Nephron (organoid): ENCODE measurements around the gene LDB1.

Experiments used
- H3K27ac Mint-ChIP-seq, 3 experiments: 2 replicates each; pipeline ENCODE4 v1.8.0; 2020; ENCODE audit warnings: mixed read lengths in 3 of 3, mild to moderate bottlenecking in 2 of 3, moderate library complexity in 1 of 3
- H3K27me3 Mint-ChIP-seq: 2 replicates; pipeline ENCODE4 v1.8.0; 2021; ENCODE audit warnings: low read depth, mild to moderate bottlenecking, moderate library complexity, mixed read lengths
- H3K36me3 Mint-ChIP-seq: 2 replicates; pipeline ENCODE4 v1.8.0; 2020; ENCODE audit warnings: low read depth, mixed read lengths
- H3K4me1 Mint-ChIP-seq: 2 replicates; pipeline ENCODE4 v1.8.0; 2020; ENCODE audit warnings: mixed read lengths
- H3K4me3 Mint-ChIP-seq, 3 experiments: 2 replicates each; pipeline ENCODE4 v1.8.0; 2020; ENCODE audit warnings: mild to moderate bottlenecking in 3 of 3, mixed read lengths in 3 of 3, moderate library complexity in 2 of 3
- H3K9me3 Mint-ChIP-seq: 2 replicates; pipeline ENCODE4 v1.8.0; 2020; ENCODE audit warnings: mixed read lengths
- CTCF ChIP-seq, 3 experiments: fragments of 200-600 bp; sonication (generic); IDR thresholded peaks; one replicate each; pipeline ENCODE4 v1.5.0; 2021; ENCODE audit warnings: antibody characterized with exemption in 3 of 3; ENCODE audit not compliant: unreplicated experiment in 3 of 3

Gene LDB1

GRCh38 chr10:102113261-102113955 lies 6.8 kb downstream of the LDB1 start:
- H3K9me3 Mint-ChIP-seq: no peaks in the 10 kb centered on the region
- H3K4me1 Mint-ChIP-seq: peaks cover 54% of the 10 kb centered on the region

GRCh38 chr10:102112210-102112817 lies 7.9 kb downstream of the LDB1 start:
- peaks cover 44% of the 10 kb centered on the region for H3K4me1 Mint-ChIP-seq
- peaks cover 45% of the 10 kb centered on the region for H3K36me3 Mint-ChIP-seq
- no peaks in the 10 kb centered on the region for H3K27me3 Mint-ChIP-seq
- H3K27ac Mint-ChIP-seq: peak overlapping the region in 2 of 3 experiments; percentile 35 to 99
- peak in 2 of 3 experiments; percentile 11 to 13 for TF ChIP-seq CTCF (IDR thresholded peaks at IDR 0.05; ENCODE audit: unreplicated experiment in 3 of 3)
- H3K4me3 Mint-ChIP-seq: peak overlapping the region; percentile 92 to 98 (median 94)
- H3K9me3 Mint-ChIP-seq: no peaks in the 10 kb centered on the region

More at GRCh38 chr10:102113261-102113955, 6.8 kb downstream of the LDB1 start:
- Mint-ChIP-seq H3K4me3 (peak overlapping the region; percentile 92 to 98 (median 94)), H3K36me3 (peaks cover 41% of the 10 kb centered on the region), H3K27ac (peak overlapping the region; percentile 74 to 99 (median 87)), H3K27me3 (no peaks in the 10 kb centered on the region)
- TF ChIP-seq CTCF (IDR thresholded peaks at IDR 0.05; ENCODE audit: unreplicated experiment in 3 of 3): no peak

- Mint-ChIP-seq H3K9me3 (no peaks in the 10 kb centered on the region), H3K36me3 (peaks cover 50% of the 10 kb centered on the region), H3K4me1 (peaks cover 33% of the 10 kb centered on the region), H3K27me3 (no peaks in the 10 kb centered on the region), H3K27ac (no peak overlapping the region), H3K4me3 (peak overlapping the region; percentile 50 to 53 (median 51))
- TF ChIP-seq CTCF (IDR thresholded peaks at IDR 0.05; ENCODE audit: unreplicated experiment in 3 of 3): no peak
Observed at GRCh38 chr10:102111276-102111675, 8.9 kb downstream of the LDB1 start.

- Mint-ChIP-seq H3K27me3 (no peaks in the 10 kb centered on the region), H3K27ac (no peak overlapping the region), H3K36me3 (peaks cover 58% of the 10 kb centered on the region), H3K4me3 (peak overlapping the region in 1 of 3 experiments; percentile 21), H3K4me1 (peaks cover 18% of the 10 kb centered on the region), H3K9me3 (no peaks in the 10 kb centered on the region)
- no peak for TF ChIP-seq CTCF (IDR thresholded peaks at IDR 0.05; ENCODE audit: unreplicated experiment in 3 of 3)
Observed at GRCh38 chr10:102109166-102110116, 10.7 kb downstream of the LDB1 start.

GRCh38 chr10:102106998-102107397 lies 13.2 kb downstream of the LDB1 start:
- H3K4me3 Mint-ChIP-seq: no peak overlapping the region
- no peaks in the 10 kb centered on the region for H3K27me3 Mint-ChIP-seq
- H3K36me3 Mint-ChIP-seq: peaks cover 49% of the 10 kb centered on the region
- TF ChIP-seq CTCF (IDR thresholded peaks at IDR 0.05; ENCODE audit: unreplicated experiment in 3 of 3): no peak
- H3K4me1 Mint-ChIP-seq: peaks cover 3% of the 10 kb centered on the region
- no peaks in the 10 kb centered on the region for H3K9me3 Mint-ChIP-seq
- H3K27ac Mint-ChIP-seq: peak overlapping the region in 1 of 3 experiments; percentile 37
